Activated naive CD4-positive, alpha-beta T cell treated with anti-CD3 and anti-CD28 coated beads, Interleukin-2, amount 50 U/mL, for 16 hours (primary cell): ENCODE measurements around the gene STK32C.

Experiments
- DNase-seq: peaks from one replicate; pipeline ENCODE4 v3.0.0-alpha.2; 2020

The STK32C gene

DNA sequence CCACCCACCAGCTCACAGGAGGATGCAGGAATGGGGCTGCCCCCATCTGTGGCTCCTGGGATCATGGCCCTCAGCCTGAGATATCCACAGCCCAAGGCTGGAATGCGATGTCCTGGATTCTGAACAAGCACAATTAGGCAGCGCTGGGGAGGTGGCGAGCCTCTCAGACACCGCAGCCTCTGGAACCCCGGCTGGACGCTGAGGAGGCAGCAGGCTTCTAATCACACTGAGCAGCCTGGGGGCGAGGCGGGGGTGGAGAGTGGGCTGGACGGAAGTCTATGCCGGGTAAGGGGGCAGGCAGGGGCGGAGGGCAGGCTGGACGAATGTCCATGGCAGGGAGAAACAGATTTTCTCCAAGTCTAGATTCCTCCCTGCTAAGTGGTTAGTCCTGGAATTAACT, 64.6 kb downstream of the STK32C start:
- no peak for DNase-seq

DNA sequence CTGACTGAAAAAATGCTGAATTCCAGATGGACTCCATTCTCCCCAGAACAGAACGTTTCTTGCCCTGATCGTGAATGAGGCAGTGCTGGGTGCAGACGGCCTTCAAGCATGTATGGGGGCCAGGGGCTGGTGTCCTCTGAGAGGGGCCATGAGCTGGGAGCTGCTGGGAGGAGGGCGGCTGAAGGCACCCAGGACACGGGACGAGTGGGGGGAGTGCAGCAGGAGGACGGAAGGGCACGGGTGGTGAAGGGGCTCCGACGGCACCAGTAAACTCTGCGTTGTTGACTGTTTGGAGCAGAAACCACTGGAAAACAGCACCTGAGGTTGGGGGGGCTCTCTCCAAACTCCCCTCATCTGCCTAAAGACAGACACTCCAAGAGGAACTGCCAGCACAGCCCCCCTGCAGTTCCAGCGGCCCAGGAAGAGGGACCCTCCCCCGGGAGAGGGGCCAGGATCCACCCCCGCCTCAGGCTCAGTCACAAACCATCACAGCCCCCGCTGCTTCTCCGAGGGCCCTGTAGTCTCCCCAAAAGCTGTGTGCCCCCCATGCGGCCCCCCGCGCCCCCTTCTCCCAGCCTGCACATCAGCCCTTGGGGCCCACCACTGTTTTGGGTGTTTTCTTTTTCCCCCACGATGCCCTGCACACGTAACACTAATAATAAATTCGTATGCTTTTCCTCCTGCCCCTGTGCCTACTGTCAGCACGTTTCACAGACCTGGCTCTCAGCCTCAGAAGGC, 65.5 kb downstream of the STK32C start:
- no peak for DNase-seq

DNA sequence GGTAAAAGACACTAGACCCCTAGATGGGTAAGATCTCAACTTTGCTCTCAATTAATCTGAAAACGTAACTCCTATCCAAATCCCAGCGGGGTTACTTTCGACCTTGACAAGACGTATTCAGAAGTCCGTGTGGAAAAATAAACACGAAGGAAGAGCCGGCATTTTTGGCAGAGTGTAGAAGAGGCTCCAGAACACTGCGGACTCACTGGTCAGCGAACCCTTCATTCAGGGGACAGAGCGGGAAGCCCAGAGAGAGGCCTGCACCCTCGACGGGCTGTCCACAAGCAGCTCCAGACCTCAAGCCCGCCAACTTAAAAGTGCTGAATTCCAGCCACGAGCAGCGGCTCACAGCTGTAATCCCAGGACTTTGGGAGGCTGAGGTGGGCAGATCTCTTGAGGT, 66.3 kb downstream of the STK32C start:
- DNase-seq, result no peak

DNA sequence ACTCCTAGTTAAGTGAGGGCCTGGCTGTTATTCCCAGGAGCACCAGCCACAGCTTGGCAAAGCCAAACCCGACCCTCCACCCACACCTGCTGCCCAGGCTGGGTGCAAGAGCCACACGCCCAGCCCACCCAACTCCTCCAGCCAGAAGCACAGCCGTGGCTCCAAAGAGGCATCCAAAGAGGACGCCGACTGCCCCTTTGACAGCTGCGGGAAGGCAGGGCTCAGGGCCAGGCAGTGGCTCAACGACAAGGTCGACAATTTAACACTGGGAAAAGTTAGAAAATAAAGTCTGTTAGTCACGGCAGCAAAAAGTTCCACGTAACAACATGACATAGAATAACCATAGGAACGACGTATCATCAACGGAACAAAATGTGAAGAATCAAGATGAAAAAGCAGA, 66.7 kb downstream of the STK32C start:
- DNase-seq, result no peak

DNA sequence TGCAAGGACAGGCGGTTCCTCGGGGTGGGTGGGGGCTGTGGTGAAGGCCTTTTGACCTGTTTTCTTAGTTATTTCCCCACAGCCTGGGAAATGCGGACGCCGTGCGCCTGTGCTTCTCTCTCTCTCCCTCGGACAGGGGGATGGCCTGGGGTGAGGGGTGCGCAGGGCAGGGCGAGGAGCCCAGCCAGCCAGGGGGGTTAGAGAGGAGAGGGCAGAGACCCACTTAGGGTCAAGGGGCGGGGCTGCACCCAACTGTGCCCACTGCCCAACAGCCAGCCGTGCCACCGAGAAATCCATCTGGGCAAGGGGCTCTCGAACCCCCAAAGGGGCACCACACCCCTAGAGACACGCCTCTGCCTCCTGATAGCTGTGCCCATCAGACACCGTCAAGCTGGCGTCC, 67.2 kb downstream of the STK32C start:
- no peak for DNase-seq

DNA sequence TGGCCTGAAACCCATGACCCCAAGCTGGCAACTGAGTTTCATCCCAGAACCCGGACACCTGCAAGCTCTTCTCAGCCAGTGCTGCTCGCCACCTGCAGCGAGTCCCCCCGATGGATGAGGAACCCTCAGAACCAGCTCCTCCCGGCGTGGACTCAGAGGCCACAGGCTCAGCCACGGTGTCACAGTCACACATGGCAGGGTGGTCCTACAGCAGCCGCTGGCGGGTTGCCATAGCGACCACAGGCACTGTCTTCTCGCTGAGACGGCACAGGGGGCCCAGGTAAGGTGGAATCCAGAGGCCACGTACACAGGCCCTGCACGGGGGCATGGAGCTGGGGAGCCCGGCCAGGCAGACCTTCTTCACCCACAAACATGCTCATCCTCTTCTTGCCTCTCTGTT, 67.6 kb downstream of the STK32C start:
- no peak for DNase-seq

DNA sequence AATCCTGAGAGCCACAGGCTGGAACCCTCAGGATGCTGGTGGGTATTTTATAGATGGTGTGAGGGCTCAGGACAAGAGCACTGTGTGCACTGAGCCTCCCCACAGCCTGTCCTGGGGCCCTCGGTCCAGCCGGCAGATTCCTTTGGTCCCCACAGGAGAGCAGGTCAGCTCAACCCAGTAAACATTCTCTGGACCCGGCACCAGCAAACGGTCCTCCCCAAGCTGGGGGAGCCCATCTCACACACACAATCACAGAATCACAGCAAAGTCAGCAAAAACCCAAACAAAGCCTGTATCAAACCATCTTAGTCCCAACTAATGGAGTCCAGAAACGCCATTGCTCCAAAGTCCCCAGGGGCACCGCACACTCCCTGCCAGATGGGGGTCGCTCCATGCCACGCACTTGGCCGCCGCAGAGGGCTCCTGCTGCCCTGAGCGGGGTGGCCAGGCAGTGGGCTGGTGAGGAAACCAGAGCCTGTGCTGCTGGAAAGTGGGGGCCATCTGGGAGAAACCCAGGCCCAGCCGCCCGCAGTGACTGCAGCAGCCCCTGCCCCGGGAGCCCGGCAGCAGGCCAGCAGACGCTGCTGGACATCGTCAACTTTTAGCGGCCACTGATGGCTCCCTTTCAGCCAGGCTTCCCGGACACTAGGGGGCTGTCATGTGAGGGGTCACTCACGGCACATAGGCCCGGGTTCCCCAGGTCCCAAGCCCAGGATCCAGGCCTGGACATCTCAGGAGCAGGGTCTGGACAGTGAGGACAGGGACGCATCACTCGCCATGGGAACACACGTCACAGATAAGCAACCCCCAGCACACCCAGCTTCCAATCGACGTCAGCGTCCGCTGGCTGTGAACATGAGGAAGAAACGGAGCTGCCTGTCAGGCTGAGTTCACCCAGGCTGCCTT, 68.4 kb downstream of the STK32C start:
- DNase-seq, result no peak

DNA sequence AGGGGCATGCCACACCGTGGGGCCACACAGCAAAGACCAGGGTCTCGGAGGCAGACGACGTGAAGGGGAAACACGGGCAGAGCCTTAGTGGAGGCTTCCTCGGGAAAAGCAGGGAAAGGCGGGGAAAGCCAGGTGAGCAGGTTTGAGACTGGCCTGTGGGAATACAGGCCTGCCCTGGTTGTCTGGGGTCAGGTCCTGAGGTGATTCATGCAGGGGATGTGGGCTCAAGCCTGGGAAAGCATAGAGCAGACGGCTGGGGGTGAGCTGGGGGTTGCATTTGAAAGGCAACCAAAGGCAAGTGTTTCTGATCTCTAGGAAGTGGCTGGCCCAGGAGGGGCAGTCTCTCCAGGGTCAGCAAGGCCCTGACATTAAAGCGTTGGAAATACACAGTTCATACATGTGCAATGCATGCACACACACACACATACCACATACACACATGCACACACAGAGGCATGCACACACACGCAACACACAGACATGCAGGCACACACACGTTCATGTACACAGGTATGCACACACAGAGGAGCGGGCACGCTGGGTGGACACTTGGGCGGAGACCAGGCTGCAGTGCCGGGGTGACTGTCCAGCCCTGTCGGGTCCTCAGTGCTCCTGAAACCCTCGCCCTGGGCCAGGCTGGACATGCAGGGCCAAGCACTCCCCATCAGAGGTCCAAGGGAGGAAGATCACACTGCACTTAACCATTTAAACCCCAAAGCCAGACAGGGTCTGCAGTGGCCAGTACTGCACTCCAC, 69.2 kb downstream of the STK32C start:
- DNase-seq, result no peak

DNA sequence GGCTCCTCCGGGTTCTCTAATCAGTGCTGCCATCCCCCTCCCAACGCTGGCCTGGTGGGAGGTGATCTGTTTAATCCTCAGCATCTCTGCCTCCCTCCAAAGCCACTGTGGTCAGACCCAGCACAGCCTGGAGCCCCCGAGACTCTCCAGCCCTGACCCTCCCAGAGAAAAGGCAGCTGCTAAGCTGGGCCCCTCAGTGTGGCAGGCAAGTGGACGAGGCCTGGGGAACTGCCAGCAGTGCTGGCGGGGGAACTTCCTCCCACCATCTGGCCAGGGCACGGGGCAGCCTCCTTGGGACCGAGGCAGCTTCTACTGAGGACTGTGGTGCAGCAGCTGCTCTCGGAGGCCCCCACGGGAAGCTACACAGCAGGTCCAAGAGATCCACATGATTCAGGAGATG, 69.9 kb downstream of the STK32C start:
- no peak for DNase-seq

DNA sequence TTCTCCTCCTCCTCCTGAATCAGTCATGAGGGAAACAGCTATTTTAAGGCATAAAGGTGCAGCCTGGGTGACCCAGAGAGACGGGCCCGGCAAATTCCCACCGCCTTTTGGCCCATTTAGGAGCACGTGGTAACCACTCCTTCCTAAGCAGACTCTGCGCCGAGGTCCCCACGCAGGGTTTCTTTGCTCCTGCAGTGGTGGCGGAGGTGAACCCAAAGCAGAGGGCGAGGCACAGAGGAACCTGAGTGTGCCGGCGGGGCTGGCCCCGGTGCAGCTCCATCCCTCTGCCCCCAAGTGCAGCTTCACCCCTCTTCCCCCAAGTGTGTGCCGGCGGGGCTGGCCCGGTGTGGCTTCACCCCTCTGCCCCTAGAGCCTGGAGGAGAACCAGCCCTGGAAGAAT, 70.4 kb downstream of the STK32C start:
- DNase-seq, result no peak

DNA sequence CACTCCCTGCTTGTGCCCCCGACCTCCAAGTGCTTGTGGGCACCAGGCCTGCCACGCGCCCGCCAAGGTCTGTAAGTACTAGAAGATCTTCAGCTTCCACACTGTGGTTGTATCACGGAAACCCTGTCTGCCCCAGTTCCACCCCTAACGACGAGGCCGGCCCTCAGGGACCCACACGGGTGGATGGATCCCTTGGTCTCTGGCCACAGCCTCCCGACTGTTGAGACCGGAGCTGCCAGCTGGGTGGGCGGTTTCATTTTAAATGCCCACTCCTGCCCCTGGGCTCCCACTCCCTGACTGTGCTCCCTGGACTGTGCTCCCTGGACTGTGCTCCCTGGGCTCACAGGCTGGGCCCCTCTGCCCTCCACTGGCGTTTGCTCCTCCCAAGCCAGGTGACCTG, 70.9 kb downstream of the STK32C start:
- DNase-seq, result no peak

DNA sequence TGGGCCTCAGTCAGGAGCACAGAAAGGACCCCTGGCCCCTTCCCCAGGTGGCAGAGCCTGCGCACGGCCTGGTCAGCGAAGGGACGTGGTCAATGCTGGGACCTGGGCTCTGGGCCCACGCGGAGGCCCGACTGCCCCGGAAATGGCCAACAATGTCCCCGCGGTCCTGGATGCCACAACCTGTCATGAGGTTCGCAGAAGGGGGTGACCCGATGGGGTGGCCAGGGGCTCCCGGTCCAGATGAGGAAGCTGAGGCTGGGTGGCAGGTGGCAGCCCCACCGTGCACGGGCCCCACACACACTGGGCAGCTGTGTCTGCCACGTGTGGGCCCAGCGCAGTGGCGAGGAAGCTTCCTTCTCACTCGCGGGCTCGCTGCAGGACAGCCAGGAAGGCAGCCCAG, 71.6 kb downstream of the STK32C start:
- no peak for DNase-seq

DNA sequence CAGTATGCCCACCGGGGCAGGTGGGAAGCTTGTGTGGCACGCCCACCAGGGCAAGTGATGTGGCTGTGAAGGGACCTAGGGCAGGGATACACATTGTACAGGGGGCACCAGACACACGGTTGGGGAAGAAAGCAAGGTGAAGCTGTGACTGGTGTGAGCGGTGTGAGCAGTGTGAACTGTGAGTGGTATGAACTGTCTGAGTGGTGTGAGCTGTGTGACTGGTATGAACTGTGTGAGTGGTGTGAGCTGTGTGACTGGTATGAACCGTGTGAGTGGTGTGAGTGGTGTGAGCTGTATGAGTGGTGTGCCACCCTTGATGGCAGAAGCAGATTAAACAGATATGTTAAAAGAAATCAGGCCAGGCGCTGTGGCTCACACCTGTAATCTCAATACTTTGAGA, 72.9 kb downstream of the STK32C start:
- no peak for DNase-seq

DNA sequence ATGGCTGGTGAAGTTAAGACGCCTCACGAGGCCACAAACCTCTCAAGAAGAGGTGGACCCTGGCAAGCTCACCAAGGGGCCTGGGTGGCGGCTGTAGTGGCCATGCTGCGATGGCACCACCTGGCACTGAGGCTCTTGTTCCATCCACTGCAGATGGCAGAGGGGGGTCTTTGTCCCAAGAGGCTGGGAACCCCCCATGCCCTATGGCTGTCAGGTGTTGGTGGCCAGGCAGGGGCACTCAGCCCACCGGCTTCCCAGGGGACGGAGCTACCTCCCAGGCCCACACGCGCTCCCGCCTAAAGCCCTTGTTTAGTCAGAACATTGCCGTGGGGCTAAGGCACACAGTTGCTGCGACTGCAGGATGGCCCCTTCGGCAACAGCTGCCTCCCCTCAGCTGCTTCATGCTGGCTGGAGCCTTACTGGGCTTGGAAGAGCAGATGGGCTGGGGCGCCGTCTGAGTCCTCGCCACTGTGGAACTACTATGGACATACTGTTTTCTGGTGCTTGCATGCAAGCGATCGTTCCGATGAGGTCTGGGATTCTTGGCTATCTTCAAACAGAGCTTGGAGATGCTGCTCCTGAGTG, 74.2 kb downstream of the STK32C start:
- DNase-seq, result no peak

DNA sequence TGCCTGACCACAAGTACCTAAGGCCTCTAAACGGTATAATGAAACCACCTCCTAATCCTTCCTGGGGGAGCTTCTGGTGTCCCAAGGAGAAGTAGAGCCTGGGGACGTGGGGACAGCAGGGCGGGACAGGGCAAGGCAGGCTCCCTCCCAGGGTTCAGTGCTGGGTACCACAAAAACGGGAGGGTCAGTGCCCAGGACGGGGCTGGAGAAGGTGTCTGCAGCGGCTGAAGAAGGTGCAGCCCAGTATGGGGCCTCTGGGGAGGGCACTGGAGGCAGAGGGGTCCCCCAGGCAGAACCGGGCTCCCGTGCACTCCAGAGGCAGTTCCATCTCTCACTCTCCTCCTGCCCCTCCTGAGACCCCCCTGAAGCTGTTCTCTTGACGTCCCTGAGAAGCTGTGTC, 74.8 kb downstream of the STK32C start:
- no peak for DNase-seq

DNA sequence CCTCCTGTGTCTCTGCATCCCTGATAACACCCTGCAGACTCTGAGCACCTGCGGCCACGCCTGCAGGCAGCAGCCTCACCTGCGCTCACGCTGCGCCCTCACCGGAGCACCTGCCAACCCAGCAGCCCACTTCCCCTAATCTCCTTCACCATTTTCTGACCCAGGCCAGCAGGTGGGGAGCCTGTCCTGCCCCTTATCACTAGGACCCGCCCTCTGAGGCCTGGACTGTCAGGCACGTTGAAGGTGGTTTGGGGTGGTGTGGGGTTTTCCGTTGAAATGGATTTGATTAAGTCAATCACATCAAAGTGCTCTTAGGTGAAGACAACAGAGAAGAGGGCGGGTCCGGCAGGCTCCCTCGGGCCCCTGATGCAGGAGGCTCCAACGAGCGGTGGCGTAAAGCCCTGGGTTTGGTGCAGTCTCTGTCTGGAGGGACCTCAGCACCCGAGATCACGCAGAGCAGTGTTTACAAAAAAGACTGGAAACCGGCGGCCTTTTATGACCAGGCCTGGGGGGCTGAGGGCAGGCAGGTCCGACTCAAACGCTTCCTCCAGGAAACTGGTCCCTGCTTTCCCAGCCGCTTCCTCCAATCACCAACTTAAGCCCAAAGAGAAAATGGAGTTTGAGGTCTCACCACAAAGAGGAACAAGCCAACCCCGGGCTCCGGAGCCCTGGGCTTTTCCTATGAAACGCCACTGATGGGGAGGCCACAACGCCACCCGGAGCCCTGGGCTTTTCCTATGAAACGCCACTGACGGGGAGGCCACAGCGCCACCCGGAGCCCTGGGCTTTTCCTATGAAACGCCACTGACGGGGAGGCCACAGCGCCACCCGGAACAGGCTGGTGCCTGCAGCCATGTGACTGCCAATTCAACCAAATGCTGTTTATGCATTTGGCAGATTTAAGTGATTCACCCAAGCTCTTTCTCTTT, 75.5 kb downstream of the STK32C start:
- DNase-seq, result peak; percentile 26

DNA sequence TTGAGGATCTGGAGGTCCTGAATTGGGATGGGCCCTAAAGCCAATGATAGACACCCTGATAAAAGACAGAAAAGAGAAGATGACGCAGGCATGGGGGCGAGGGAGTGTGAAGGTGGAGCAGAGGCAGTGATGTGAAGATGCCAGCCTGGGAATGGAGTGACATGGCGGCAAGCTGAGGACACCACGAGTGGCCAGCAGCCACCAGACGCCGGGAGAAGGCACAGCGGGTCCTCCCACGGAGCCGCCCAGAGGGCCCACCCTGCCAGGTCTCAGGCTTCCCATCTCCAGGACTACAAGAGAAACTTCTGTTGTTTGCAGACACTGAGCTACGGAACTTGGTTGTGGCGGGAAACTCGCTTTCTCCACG, 76.1 kb downstream of the STK32C start:
- DNase-seq, result no peak

DNA sequence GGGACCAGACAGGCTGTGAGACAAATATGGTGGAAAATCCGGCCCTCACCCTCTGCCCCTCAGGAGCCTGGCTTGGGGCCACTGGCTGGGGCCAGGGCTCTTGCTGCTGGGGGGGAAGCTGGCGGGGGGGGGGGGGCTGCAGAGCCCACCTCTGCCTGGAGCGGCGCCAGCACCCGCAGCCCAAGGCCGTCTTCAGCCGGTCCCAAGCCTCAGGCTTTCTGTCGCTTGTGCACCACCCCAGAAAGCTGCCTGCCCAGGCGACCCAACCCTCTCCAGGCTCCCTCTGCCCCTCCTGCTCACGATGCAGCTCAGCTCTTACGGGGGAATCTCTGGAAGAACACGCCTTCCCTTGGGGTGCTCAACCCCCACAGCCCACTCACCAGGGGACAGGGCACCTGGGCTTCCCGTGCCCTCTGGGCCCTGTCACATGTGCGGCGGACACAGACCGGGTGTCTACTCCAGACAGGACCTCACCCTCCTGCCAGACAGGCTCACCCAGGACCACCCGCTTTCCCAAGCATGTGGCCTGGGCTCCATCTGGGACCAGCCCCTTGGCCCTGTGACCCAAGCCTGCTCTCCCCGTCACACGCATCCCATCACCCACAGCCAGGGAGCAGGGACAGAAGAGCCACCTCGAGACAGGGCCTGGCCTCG, 77.1 kb downstream of the STK32C start:
- no peak for DNase-seq

DNA sequence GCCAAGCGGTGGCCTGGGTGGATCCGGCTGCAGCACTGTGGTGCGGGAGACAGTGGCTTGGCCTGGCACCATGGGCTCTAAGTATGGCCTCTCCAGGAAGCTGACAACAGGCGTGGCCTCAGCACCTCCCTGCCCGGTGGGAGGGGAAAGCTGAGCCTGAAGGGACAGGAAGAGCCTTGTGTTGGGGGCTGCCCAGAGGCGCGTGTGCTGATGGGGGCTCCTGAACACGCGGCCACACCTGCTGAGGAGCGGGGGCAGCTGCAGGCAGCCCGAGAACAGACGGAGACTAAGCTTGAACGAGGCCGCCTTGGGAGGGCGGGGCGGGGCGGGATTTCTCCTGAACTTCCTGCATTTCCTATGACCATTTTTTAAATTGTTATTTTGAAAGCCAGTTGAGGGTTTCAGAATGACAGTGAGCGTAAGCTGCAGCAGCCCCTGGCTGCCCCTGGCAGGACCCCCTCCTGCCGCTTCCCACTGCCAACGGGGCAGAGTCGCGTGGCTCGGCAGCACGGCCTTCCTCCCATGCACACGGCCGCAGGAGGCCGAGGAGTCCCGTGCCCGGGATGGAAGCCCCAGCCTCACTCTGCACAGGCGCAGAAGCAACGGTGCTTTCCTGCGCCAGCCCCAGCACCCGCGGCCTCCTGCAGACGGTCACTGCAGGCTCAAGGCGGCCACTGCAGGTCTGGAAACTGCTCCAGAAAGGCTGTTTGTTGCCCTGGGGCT, 77.8 kb downstream of the STK32C start:
- DNase-seq, result peak; percentile 46

DNA sequence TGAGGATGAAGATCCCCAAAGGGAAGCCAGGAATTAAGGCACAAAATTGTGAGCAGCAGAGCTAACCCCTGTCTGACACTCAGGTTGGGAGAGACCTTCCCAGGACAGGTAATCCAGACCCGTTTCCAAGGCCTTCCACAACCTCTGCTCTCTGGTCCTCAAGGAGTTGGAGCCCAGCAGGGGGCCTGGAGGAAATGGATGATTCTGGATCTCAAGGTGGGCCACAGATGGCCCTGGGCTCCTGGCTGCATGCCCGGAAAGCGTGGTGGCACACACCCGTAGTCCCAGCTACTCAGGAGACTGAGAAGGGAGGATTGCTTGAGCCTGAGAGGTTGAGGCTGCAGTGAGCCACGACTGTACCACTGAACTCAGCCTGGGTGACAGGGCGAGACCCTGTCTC, 78.7 kb downstream of the STK32C start:
- DNase-seq, result no peak

DNA sequence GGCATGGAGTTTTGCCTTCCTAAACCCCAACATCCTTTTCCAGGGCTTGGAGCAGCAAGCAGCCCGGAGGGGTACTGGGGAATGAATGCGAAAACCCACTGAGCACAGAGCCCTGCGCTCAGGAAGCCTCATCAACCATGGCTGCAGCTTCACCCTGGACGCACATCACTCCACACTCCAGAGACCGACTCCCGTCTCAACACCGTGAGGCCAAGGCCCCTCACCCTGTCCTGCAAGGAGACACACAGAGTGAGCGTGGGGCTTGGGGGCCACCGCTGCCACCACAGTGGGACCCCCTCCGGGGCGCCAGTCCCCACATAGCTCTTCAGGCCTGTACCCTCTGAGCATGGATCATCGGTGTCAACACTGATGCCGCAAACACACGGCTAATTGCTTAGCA, 79.1 kb downstream of the STK32C start:
- DNase-seq, result no peak
